Measurements from ENCODE around the gene JAG2. TPM values are rescaled to one million over a fixed set of nuclear protein-coding genes. Genes with fewer than 3 reads are reported as not detected.

Gene JAG2
- total RNA-seq, 6 experiments from 2014 or later = 1.1 to 3.5 (median 1.2) TPM

DNA sequence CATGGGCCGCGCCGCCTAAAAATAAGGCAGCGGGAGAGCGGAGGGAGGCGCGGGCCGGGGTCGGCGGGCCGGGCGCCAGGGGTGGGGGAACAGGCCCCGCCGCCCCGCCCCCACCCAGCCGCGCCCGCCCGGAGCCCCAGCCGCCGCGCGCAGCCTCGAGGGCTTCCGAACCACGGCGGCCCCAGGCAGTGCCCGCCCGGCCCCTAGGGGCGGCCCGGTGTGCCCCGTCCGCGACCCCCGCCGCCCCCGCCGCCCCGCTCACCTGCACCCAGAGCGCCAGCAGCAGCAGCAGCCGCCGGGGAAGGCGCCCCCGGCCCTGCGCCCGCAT lies 519 bp downstream of the JAG2 start:
- Histone ChIP-seq H3K27me3 (no peaks in the 10 kb centered on the region), H3K27ac (no peak overlapping the region), H3K4me3 (peak overlapping the region; percentile 15 to 29 (median 21)), H3K9me3 (no peaks in the 10 kb centered on the region), H3K4me1 (peaks cover 0 to 5% (median 0%) of the 10 kb centered on the region in 4 donors), H3K36me3 (no peaks in the 10 kb centered on the region)
- DNase-seq (no peak), ATAC-seq (no peak)
- WGBS (ENCODE audit: insufficient coverage, low coverage, low lambda C conversion rate, missing lambda C conversion rate) = no CpG with 5 or more reads among the region's 46 CpGs
- TF ChIP-seq, protein P1, sequence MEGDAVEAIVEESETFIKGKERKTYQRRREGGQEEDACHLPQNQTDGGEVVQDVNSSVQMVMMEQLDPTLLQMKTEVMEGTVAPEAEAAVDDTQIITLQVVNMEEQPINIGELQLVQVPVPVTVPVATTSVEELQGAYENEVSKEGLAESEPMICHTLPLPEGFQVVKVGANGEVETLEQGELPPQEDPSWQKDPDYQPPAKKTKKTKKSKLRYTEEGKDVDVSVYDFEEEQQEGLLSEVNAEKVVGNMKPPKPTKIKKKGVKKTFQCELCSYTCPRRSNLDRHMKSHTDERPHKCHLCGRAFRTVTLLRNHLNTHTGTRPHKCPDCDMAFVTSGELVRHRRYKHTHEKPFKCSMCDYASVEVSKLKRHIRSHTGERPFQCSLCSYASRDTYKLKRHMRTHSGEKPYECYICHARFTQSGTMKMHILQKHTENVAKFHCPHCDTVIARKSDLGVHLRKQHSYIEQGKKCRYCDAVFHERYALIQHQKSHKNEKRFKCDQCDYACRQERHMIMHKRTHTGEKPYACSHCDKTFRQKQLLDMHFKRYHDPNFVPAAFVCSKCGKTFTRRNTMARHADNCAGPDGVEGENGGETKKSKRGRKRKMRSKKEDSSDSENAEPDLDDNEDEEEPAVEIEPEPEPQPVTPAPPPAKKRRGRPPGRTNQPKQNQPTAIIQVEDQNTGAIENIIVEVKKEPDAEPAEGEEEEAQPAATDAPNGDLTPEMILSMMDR (IDR thresholded peaks at IDR 0.05) = no peak
- TF ChIP-seq POLR2A (IDR thresholded peaks at IDR 0.05) = no peak
- intact Hi-C loops (cut with DNase I) = no loop called here

DNA sequence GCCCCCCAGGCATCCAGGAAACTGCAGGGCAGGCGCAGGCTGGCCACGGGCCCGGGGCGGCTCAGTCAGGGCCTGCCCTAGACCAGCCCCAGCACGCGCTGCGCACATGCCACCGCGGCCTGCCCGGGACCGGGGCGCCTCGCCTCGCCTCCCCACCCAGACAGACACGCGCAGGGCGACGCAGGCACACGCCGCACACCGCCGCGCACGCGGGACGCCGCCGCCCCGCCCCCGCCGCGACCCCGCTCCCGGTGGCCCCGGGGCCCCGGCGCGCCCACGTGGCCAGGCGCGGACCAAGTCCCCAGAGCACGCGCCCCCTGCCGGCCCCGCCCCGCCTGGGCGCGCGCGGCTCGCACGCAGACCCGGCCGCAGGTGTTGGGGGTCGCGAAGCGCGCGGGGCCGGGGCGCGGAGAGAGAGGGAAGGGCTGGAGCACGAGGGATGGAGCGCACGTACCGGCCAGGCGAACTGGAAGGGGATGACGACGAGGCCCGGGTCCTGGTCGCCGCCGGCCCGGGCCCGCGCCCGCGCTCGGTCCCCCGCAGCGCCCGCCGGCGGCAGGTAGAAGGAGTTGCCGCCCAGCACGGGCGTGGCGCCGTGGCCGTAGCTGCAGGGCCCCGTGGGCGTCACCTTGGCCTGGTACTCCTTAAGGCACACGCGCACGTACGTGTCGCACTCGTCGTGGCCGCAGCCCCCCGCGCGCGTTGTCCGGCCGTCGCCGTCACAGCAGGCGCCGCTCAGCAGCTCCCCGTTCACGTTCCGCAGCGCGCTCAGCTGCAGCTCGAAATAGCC lies 1.1 kb downstream of the JAG2 start:
- DNase-seq (no peak), ATAC-seq (peak in 1 of 4 donors; percentile 16)
- TF ChIP-seq, protein P1 (IDR thresholded peaks at IDR 0.05) = peak in 1 of 4 donors; percentile 20
- no peak for TF ChIP-seq POLR2A (IDR thresholded peaks at IDR 0.05)
- intact Hi-C loops (cut with DNase I) = no loop called here
- WGBS (ENCODE audit: insufficient coverage, low coverage, low lambda C conversion rate, missing lambda C conversion rate) = no CpG with 5 or more reads among the region's 116 CpGs
- Histone ChIP-seq H3K36me3 (no peaks in the 10 kb centered on the region), H3K9me3 (no peaks in the 10 kb centered on the region), H3K27me3 (no peaks in the 10 kb centered on the region), H3K27ac (no peak overlapping the region), H3K4me1 (peaks cover 0 to 5% (median 0%) of the 10 kb centered on the region in 4 donors), H3K4me3 (peak overlapping the region; percentile 15 to 29 (median 21))

DNA sequence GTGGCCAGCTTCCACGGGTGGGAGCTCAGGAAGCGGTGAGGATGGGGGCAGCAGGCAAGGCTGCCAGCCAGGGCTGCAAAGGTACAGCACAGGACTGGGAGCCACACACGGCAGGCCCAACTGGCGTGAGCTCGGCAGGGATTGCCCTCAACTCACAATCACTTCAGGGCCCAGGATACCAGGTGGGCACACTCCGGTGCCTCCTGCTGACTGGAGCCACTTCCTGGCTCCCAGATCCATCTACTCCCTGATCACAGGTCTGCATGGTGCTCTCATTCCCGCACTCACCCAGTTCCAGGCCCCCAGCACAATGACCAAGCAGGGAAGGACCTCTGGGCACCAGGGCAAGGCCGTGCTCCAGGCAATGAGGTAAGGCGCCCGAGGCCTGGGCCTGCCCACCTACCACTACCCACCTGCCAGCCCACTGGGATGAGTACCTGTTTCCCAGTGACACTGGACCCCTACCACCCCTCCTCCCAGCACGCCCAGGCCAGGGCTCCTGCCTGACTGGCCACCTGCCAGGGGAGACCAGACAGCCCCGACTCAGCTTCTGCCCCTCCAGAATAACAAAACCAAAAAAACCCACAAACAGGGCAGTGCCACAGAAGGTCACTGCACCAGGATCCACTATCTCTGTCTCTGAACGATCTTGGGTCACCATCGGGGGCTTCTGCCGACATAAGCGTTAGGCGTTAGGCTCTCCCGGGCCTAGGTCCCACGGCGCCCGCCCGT lies 1.8 kb downstream of the JAG2 start:
- WGBS (ENCODE audit: insufficient coverage, low coverage, low lambda C conversion rate, missing lambda C conversion rate) = no CpG with 5 or more reads among the region's 22 CpGs
- peaks cover 0 to 5% (median 0%) of the 10 kb centered on the region in 4 donors for H3K4me1 ChIP-seq
- no peaks in the 10 kb centered on the region for H3K36me3 ChIP-seq
- DNase-seq = no peak
- no peak overlapping the region for H3K4me3 ChIP-seq
- H3K9me3 ChIP-seq = no peaks in the 10 kb centered on the region
- intact Hi-C loops (cut with DNase I) = no loop called here
- no peak for ATAC-seq
- no peak for TF ChIP-seq POLR2A (IDR thresholded peaks at IDR 0.05)
- TF ChIP-seq, protein P1 (IDR thresholded peaks at IDR 0.05) = no peak
- no peaks in the 10 kb centered on the region for H3K27me3 ChIP-seq
- H3K27ac ChIP-seq = no peak overlapping the region

DNA sequence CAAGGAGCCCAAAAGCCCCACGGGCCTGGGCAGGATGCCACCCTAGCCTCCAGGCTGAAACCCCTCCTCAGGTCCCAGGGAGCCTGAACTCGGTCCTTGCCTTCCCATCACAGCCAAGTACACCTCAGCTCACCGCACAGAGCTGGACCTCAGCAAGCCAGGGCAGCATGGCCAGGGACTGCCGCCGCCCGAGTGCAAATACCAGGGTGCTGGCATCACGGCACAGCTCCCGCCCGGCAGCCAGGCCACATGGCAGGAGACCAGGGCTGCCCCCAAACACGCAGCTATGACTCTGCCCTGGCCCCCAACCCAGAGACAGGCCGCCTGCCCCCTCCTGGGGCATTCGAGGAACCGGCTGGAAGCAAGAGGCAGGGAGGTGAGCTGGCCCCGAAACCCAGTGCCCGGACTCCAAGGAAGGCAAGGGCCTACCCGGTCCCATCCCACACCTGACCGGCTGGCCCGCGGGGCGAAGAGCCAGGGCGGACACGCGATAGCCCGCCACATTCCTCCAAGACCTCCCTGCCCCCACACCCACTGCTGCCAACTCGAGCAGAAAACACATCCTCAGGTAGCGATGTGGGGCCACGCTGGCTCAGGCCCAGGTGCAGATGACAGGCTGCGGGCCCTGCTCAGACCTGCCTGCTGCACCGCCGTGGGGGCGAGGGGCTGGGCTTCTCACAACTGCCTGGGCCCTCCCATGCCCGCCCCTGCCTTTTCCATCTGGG lies 2.7 kb downstream of the JAG2 start:
- Histone ChIP-seq H3K27ac (no peak overlapping the region), H3K9me3 (no peaks in the 10 kb centered on the region), H3K36me3 (no peaks in the 10 kb centered on the region), H3K27me3 (no peaks in the 10 kb centered on the region), H3K4me3 (no peak overlapping the region), H3K4me1 (peaks cover 0 to 5% (median 0%) of the 10 kb centered on the region in 4 donors)
- no CpG with 5 or more reads among the region's 32 CpGs for WGBS (ENCODE audit: insufficient coverage, low coverage, low lambda C conversion rate, missing lambda C conversion rate)
- intact Hi-C loops (cut with DNase I) = no loop called here
- DNase-seq = no peak
- TF ChIP-seq, protein P1 (IDR thresholded peaks at IDR 0.05) = no peak
- no peak for TF ChIP-seq POLR2A (IDR thresholded peaks at IDR 0.05)
- no peak for ATAC-seq
